ENCODE measurements around the gene TLL2. TPM values are rescaled to one million over a fixed set of nuclear protein-coding genes. Genes with fewer than 3 reads are reported as not detected.

TLL2 gene
- total and polyA plus RNA-seq, 8 donors = 0.09 to 0.69 (median 0.29) TPM

DNA sequence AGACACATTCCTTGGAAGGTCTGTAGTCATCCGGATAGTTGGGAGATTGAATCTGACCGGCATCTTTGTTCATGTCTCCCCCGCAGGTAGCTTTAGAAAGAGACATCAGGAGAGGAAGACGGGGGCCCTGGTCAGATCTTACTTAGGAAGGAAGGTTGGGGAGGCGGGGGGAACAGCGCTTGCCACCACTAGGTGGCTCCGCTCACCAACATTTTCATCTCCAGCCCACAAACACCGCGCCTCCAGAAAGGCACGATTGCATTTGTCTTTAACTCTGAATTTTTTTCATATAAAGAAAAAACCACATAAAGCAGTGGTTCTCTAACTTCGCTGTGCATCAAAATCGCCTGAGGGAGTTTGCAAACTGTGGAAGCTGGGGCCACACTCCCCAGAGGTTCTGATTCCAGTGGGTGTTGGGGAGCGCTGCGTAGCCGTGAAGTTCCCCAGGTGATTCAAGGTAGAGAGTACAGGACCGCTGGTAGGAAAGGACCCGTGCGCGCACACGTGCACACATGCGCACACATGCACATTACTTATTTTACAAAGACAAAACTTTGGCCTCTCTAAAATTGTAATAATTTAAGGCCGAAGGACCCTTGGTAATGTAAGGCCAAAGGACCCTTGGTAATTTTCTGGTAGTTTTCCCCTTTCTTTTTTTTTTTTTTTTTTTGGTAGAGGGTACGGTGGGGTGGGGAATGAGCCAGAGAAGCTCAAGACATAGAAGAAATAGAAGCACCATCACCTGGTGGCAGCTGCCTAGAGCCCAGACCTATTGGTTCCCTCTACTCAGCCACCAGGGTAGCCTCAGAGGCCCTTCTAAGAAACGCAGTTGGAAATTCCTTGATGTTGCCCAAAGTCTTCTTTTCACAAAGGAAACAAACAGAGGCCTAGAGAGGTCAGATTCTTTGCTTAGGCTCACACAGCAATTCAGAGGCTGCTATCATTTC is 117.5 kb downstream of the TLL2 start:
- DNase-seq = peak in 3 of 4 donors; percentile 55 to 89 (median 70)
- intact Hi-C loops (cut with DNase I) = no loop called here
- Histone ChIP-seq H3K9me3 (no peaks in the 10 kb centered on the region), H3K4me3 (no peak overlapping the region), H3K4me1 (no peaks in the 10 kb centered on the region), H3K27me3 (peaks cover 6 to 58% of the 10 kb centered on the region in 2 donors), H3K36me3 (no peaks in the 10 kb centered on the region), H3K27ac (no peak overlapping the region)
- TF ChIP-seq, protein P1, sequence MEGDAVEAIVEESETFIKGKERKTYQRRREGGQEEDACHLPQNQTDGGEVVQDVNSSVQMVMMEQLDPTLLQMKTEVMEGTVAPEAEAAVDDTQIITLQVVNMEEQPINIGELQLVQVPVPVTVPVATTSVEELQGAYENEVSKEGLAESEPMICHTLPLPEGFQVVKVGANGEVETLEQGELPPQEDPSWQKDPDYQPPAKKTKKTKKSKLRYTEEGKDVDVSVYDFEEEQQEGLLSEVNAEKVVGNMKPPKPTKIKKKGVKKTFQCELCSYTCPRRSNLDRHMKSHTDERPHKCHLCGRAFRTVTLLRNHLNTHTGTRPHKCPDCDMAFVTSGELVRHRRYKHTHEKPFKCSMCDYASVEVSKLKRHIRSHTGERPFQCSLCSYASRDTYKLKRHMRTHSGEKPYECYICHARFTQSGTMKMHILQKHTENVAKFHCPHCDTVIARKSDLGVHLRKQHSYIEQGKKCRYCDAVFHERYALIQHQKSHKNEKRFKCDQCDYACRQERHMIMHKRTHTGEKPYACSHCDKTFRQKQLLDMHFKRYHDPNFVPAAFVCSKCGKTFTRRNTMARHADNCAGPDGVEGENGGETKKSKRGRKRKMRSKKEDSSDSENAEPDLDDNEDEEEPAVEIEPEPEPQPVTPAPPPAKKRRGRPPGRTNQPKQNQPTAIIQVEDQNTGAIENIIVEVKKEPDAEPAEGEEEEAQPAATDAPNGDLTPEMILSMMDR (IDR thresholded peaks at IDR 0.05) = peak; percentile 83 to 88
- peak; percentile 97 for ATAC-seq

DNA sequence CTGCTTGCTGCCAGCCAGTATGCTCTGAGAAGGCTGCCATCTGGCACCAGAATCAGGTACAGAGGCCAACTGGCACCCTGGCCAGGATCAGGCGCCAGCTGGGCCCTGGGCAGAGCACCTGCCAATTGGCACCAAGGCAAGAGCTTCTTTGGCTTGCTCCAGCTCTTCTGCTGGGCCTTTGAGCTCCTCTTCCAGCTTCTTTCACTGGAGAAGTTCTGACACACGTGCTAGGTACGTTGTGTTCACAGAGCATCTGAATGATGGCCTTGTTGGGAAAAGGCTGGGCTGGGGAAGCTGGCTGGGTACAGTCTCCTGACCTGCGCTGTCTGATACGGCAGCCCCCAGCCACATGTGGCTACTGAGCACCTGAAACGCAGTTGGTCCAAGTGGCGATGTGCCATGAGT is 123.3 kb downstream of the TLL2 start:
- no peak overlapping the region for H3K27ac ChIP-seq
- DNase-seq (no peak), ATAC-seq (no peak)
- H3K4me1 ChIP-seq = no peaks in the 10 kb centered on the region
- H3K9me3 ChIP-seq = no peaks in the 10 kb centered on the region
- intact Hi-C loops (cut with DNase I) = no loop called here
- TF ChIP-seq, protein P1 (IDR thresholded peaks at IDR 0.05) = no peak
- peaks cover 0 to 12% of the 10 kb centered on the region in 2 donors for H3K27me3 ChIP-seq
- no peaks in the 10 kb centered on the region for H3K36me3 ChIP-seq
- no peak overlapping the region for H3K4me3 ChIP-seq

DNA sequence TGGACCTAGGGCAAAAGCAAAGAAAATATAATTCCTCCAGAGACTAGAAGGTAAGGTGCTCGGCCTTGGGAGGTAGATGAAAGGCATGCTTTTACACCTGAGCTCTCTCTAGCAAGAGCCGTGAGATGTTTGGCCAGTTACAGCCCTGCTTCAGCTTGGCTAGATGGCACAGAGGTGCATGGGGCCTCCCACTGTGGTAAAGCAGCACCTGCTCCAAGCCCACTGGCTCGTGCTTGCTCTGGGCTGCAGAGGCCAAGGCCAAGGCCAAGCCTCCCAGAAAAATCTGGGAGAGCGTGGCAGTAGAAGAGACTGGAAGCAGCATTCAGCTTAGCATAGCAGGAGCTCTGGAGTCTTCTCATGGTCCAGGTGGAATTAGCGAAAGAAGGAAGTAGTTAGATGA is 123.9 kb downstream of the TLL2 start:
- intact Hi-C loops (cut with DNase I) = no loop called here
- Histone ChIP-seq H3K27me3 (peaks cover 0 to 5% of the 10 kb centered on the region in 2 donors), H3K27ac (no peak overlapping the region), H3K9me3 (no peaks in the 10 kb centered on the region), H3K4me3 (no peak overlapping the region), H3K36me3 (no peaks in the 10 kb centered on the region), H3K4me1 (no peaks in the 10 kb centered on the region)
- ATAC-seq = no peak
- TF ChIP-seq, protein P1 (IDR thresholded peaks at IDR 0.05) = no peak
- DNase-seq = no peak

DNA sequence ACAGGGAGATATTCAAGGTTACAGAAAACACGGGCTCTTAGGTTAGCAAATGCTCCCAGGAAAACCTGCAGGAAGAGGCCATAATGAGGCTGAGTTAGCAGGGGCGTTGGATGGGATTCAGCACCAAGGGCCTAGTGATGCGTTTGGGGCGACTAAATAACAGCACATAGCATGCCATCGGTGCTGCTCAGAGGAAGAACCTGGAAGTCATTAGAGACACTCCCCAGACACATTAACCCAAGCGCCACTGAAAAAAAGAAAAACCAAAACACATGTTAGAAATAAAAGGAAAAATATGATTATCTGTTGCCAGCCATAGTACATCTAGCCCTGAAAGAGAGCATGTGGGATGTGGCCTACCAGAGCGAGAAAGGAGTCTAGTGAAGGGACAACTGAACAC is 126.1 kb downstream of the TLL2 start:
- ATAC-seq = no peak
- Histone ChIP-seq H3K36me3 (no peaks in the 10 kb centered on the region), H3K27me3 (peaks cover 0 to 12% of the 10 kb centered on the region in 2 donors), H3K27ac (no peak overlapping the region), H3K4me3 (no peak overlapping the region), H3K9me3 (no peaks in the 10 kb centered on the region), H3K4me1 (no peaks in the 10 kb centered on the region)
- TF ChIP-seq, protein P1 (IDR thresholded peaks at IDR 0.05) = no peak
- intact Hi-C loops (cut with DNase I) = no loop called here
- DNase-seq = no peak

DNA sequence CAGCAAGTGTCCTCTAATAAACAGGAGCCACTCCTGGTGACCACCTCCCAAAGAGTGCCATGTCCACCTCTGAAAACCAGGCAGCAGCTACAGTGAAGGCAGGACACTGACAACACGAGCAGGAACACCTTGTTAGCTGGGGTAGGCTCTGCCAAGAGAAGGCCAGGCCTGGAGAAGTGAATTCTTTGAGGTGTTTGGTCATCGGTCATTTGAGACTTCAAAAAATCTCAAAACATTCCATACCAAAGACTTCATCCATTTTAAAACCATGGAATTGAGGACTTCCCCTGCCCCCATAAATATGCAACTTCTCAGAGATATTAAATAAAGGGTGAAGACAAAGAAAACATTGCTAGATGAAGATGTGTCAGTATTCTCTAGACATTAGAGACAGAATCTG is 126.6 kb downstream of the TLL2 start:
- H3K36me3 ChIP-seq = no peaks in the 10 kb centered on the region
- no peaks in the 10 kb centered on the region for H3K4me1 ChIP-seq
- ATAC-seq (no peak), DNase-seq (no peak)
- no peaks in the 10 kb centered on the region for H3K9me3 ChIP-seq
- intact Hi-C loops (cut with DNase I) = no loop called here
- TF ChIP-seq, protein P1 (IDR thresholded peaks at IDR 0.05) = no peak
- no peak overlapping the region for H3K27ac ChIP-seq
- H3K27me3 ChIP-seq = peaks cover 0 to 12% of the 10 kb centered on the region in 2 donors
- no peak overlapping the region for H3K4me3 ChIP-seq

Measured in left lung (tissue), 10 donors.